Measurements from ENCODE around the gene GRPEL2. TPM values are rescaled to one million over a fixed set of nuclear protein-coding genes. Genes with fewer than 3 reads are reported as not detected.

GRPEL2 gene
- total RNA-seq, 1 experiment from 2014 or later, result 47.3 TPM

DNA sequence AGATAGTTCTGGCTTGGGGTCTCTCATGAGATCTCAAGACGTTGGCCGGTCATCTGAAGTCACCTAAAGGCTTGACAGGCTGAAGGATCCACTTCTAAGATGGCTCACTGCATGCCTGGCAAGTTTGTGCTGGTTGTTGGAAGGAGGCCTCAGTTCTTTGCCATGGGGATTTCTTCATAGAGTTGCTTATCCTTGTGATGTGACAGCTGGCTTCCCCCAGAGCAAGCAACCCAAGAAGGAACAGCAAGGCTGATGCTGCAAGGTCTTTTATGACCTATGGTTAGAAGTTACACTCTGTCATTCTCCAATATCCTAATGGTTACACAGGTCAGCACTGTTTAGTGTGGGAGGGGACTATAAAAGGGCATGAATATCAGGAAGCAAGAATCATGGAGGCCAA, 20.7 kb upstream of the GRPEL2 start:
- no peak overlapping the region for H3K4me3 Mint-ChIP-seq
- Histone ChIP-seq H4K8ac (replicated peaks; ENCODE audit: insufficient read length, low read depth, low read length) (no peak overlapping the region), H3K79me2 (ENCODE audit: insufficient read depth, low read length) (no peaks in the 10 kb centered on the region), H2AK5ac (ENCODE audit: insufficient read length, low read length) (no peak overlapping the region), H2BK20ac (ENCODE audit: low read depth, low read length, poor library complexity, severe bottlenecking) (no peak overlapping the region), H3K9me3 (ENCODE audit: control insufficient read depth, low read depth, low read length) (no peaks in the 10 kb centered on the region), H2BK120ac (ENCODE audit: low read depth, low read length, poor library complexity, severe bottlenecking) (no peak overlapping the region), H3K79me1 (ENCODE audit: insufficient read depth, low read depth, low read length, poor library complexity, severe bottlenecking) (no peaks in the 10 kb centered on the region), H2AFZ (ENCODE audit: low read length) (no peak overlapping the region), H3K23me2 (ENCODE audit: insufficient read length, low read depth, low read length, poor library complexity, severe bottlenecking) (no peaks in the 10 kb centered on the region), H3K4me2 (ENCODE audit: insufficient read depth, insufficient read length, low read length) (no peak overlapping the region), H3K23ac (ENCODE audit: insufficient read length, low read depth, low read length) (no peak overlapping the region), H3K4me1 (ENCODE audit: insufficient read depth, low read length) (no peaks in the 10 kb centered on the region), H3K9ac (ENCODE audit: extremely low read depth, insufficient read length, low read length) (no peak overlapping the region), H4K91ac (ENCODE audit: insufficient read length, low read depth, low read length) (no peak overlapping the region), H3T11ph (ENCODE audit: low read length) (no peak overlapping the region), H3K18ac (ENCODE audit: insufficient read length, low read depth, low read length) (no peak overlapping the region), H3K14ac (ENCODE audit: insufficient read depth, low read length) (no peak overlapping the region), H3K27me3 (ENCODE audit: insufficient read depth, low read length) (no peaks in the 10 kb centered on the region; the same call in 1 of the 2 replicates), H2BK12ac (ENCODE audit: insufficient read length, low read depth, low read length) (no peak overlapping the region), H2BK5ac (ENCODE audit: insufficient read length, low read length) (no peak overlapping the region), H2BK15ac (ENCODE audit: low read depth, low read length) (no peak overlapping the region), H4K5ac (ENCODE audit: insufficient read length, low read depth, low read length) (no peak overlapping the region), H3K56ac (ENCODE audit: insufficient read length, low read depth, low read length) (no peak overlapping the region), H3K27ac (ENCODE audit: insufficient read length, low read depth, low read length) (no peak overlapping the region), H3K4ac (ENCODE audit: low read depth, low read length) (no peak overlapping the region), H4K20me1 (ENCODE audit: control insufficient read depth, insufficient read depth, insufficient read length) (no peaks in the 10 kb centered on the region)
- no peak overlapping the region for H3K27ac Mint-ChIP-seq
- H3K9me3 Mint-ChIP-seq, result no peaks in the 10 kb centered on the region
- peaks cover 6 to 8% of the 10 kb centered on the region in 2 experiments for H3K4me1 Mint-ChIP-seq
- no CpG with 5 or more reads among the region's 2 CpGs for WGBS (ENCODE audit: extremely low coverage, insufficient read length, low lambda C conversion rate)
- H3K27me3 Mint-ChIP-seq (ENCODE audit: low read depth), result no peaks in the 10 kb centered on the region; the same call in 1 of the 2 replicates
- DNase-seq, result no peak
- TF ChIP-seq, protein P1, sequence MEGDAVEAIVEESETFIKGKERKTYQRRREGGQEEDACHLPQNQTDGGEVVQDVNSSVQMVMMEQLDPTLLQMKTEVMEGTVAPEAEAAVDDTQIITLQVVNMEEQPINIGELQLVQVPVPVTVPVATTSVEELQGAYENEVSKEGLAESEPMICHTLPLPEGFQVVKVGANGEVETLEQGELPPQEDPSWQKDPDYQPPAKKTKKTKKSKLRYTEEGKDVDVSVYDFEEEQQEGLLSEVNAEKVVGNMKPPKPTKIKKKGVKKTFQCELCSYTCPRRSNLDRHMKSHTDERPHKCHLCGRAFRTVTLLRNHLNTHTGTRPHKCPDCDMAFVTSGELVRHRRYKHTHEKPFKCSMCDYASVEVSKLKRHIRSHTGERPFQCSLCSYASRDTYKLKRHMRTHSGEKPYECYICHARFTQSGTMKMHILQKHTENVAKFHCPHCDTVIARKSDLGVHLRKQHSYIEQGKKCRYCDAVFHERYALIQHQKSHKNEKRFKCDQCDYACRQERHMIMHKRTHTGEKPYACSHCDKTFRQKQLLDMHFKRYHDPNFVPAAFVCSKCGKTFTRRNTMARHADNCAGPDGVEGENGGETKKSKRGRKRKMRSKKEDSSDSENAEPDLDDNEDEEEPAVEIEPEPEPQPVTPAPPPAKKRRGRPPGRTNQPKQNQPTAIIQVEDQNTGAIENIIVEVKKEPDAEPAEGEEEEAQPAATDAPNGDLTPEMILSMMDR (conservative IDR thresholded peaks at IDR 0.05), result no peak
- H3K36me3 Mint-ChIP-seq (ENCODE audit: insufficient read depth in 1 of 3, low read depth in 3 of 3), result no peaks in the 10 kb centered on the region

All from H9 (cell line).